Fibroblast of villous mesenchyme (primary cell): ENCODE results near the gene SPATA20. TPM values are rescaled to one million over a fixed set of nuclear protein-coding genes. Genes with fewer than 3 reads are reported as not detected.

Experiments
- DNase-seq: peaks from one replicate; pipeline ENCODE4 v3.0.0-alpha.2; 2010; ENCODE audit warnings: low read depth
- H3K4me3 ChIP-seq: 2 replicates; pipeline ENCODE4 v1.5.1; 2011; ENCODE audit warnings: low read depth, mild to moderate bottlenecking, low read length
- CTCF ChIP-seq: IDR thresholded peaks from 2 replicates; pipeline ENCODE4 v1.5.1; 2012; ENCODE audit warnings: low read depth, mild to moderate bottlenecking, low read length; ENCODE audit not compliant: insufficient read depth
- total RNA-seq: library from RNA; depleted of rRNA; stranded (reverse); fragments of >200 nt; gene quantifications from 2 replicates; pipeline ENCODE4 v1.2.3, GENCODE V29; 2012

Gene SPATA20
- total RNA-seq, 1 donor, result 102 TPM

DNA sequence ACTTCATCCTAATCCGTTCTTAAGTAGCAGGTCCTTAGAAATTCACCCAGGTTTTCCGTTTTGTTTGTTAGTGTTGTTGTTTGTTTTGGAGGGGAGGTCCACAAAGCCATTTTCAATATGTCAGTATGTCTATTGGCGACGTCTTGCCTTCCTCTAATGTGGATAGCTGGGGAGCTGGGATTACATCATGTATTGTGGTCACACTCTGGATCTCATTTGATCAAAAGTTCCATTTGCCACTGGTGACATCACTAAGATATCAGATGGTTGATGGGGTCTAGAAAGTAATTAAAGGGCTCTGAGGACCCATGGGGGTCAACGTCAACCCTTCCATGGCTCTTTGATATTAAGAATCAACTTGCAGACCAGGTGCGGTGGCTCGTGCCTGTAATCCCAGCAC, 17.1 kb upstream of the SPATA20 start:
- no peak for DNase-seq
- no peak for TF ChIP-seq CTCF

DNA sequence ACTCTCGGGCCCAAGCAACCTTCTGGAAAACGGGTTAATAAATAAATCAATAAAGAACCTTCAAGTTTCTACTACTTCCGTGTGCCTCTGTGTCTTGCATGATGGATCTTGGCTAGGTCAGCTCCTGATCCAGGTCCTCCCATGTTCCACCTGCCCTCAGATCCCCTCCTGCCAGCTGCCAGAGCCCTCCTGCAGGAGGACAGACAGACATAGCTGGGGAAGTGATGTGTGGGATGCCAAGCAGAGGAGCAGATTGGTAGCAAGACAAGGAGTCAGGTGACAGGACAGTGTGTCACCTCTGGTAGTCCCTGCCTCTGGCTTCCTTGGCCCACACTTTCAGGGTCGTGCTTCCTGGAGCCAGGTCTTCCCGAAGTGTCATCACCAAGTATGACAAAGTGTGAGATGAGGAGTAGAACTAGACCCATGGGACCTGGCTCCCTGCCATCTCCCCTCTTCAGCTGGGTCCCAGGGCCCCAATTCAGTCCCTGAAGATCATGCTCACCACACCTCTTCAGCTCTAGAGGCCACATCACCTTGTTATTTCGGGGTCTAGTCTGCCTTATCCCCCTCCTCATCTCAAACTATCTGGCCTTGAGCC, 15.4 kb upstream of the SPATA20 start:
- no peak overlapping the region for H3K4me3 ChIP-seq
- DNase-seq, result no peak
- TF ChIP-seq CTCF, result no peak

More for the DNA sequence above, 17.1 kb upstream of the SPATA20 start:
- H3K4me3 ChIP-seq, result no peak overlapping the region

GRCh38 chr17:50532452-50533024, 14.4 kb upstream of the SPATA20 start, which contains the start of gene EPN3:
Gene EPN3 (plus strand): TSS chr17:50532735. CDS start chr17:50536557, 3,822 bp downstream.
- no peak within 1 kb of the TSS for H3K4me3 ChIP-seq
- TF ChIP-seq CTCF, result no peak
- DNase-seq, result no peak

GRCh38 chr17:50533185-50533584, 13.8 kb upstream of the SPATA20 start:
- no peak for DNase-seq
- H3K4me3 ChIP-seq, result no peak overlapping the region
- TF ChIP-seq CTCF, result no peak

GRCh38 chr17:50533720-50534148, 13.2 kb upstream of the SPATA20 start:
- no peak for TF ChIP-seq CTCF
- no peak for DNase-seq
- no peak overlapping the region for H3K4me3 ChIP-seq

GRCh38 chr17:50534222-50534978, 12.6 kb upstream of the SPATA20 start:
- no peak for TF ChIP-seq CTCF
- DNase-seq, result no peak
- no peak overlapping the region for H3K4me3 ChIP-seq
